Transverse colon (tissue), 4 donors: ENCODE results near the gene ALAD. TPM values are rescaled to one million over a fixed set of nuclear protein-coding genes. Genes with fewer than 3 reads are reported as not detected.

Experiments
- DNase-seq: peaks from one replicate; pipeline ENCODE4 v3.0.0-alpha.2; 2019
- H3K27ac ChIP-seq, 4 donors: fragments of 200-600 bp; sonication (generic); 2 replicates each; pipeline ENCODE4 v1.5.1; 2016 to 2018; ENCODE audit warnings: inconsistent platforms in 4 of 4
- H3K27me3 ChIP-seq: fragments of 200-600 bp; sonication (generic); 2 replicates; pipeline ENCODE4 v1.5.1; 2017; ENCODE audit warnings: inconsistent platforms
- H3K36me3 ChIP-seq, 4 donors: fragments of 200-600 bp; sonication (generic); 2 replicates each; pipeline ENCODE4 v1.5.1; 2017 to 2019; ENCODE audit warnings: inconsistent platforms in 4 of 4
- H3K4me1 ChIP-seq, 4 donors: fragments of 200-600 bp; sonication (generic); 2 replicates each; pipeline ENCODE4 v1.5.1; 2017 to 2020; ENCODE audit warnings: inconsistent platforms in 4 of 4
- H3K4me3 ChIP-seq, 4 donors: fragments of 200-600 bp; sonication (generic); 1 replicate in 1 of 4; 2 replicates in 3 of 4; pipeline versions ENCODE4 v1.5.1 to v1.6.1; 2017 to 2019; ENCODE audit warnings: inconsistent platforms in 4 of 4
- H3K9me3 ChIP-seq, 2 donors: fragments of 200-600 bp; sonication (generic); 2 replicates each; pipeline ENCODE4 v1.5.1; 2017 to 2019; ENCODE audit warnings: inconsistent platforms in 2 of 2
- EP300 ChIP-seq: sonication (generic); formaldehyde crosslinking; IDR thresholded peaks from one replicate; pipeline ENCODE4 v1.6.1; 2017; ENCODE audit warnings: antibody characterized with exemption, low read depth
- POLR2A ChIP-seq: fragments of 450-650 bp; IDR thresholded peaks from one replicate; pipeline ENCODE4 v1.6.1; 2016; ENCODE audit warnings: antibody characterized with exemption, mild to moderate bottlenecking, moderate library complexity
- POLR2AphosphoS5 ChIP-seq, 3 donors: sonication (generic); formaldehyde crosslinking; IDR thresholded peaks; one replicate each; pipeline ENCODE4 v1.6.1; 2016; ENCODE audit warnings: antibody characterized with exemption in 3 of 3
- WGBS, 2 donors: methylation state at CpG; one replicate each; pipeline ENCODE4 v1.1.5; 2018; ENCODE audit warnings: low coverage in 1 of 2; 5-methylcytosine and 5-hydroxymethylcytosine counted together
- in situ Hi-C, 4 donors: fragments of 200-750 bp; cut with MboI; loops; one replicate each; pipeline versions ENCODE4 v1.15.0 to v1.15.1; 2017; ENCODE audit warnings: low sequenced_read_pairs in 3 of 4, low pct_ligation_motif_present in 1 of 4, low pct_unique_long_range_greater_than_20kb in 1 of 4
- intact Hi-C: fragments of 100-400 bp; cut with DNase I; formaldehyde crosslinking; loops from one replicate; pipeline ENCODE4 v1.15.1; 2023; ENCODE audit warnings: low total_unique reads
- total RNA-seq, 4 donors: library from RNA; depleted of rRNA; stranded (reverse); fragments of >200 nt; gene quantifications; one replicate each; pipeline ENCODE4 v1.1.0, GENCODE V29; 2016
- TF ChIP-seq, protein P1 (sequence below), 5 experiments: fragments of 200-600 bp in 3 of 5; fragments of 450-650 bp in 2 of 5; sonication (generic) in 3 of 5; IDR thresholded peaks; 1 replicate in 2 of 5; 2 replicates in 3 of 5; pipeline ENCODE4 v1.5.1; 2016 to 2017; ENCODE audit warnings: antibody characterized with exemption in 5 of 5, inconsistent platforms in 3 of 5, mild to moderate bottlenecking in 2 of 5, moderate library complexity in 1 of 5

ALAD gene
- total RNA-seq, 4 donors from 2014 or later, result 18.5 to 107 (median 63.0) TPM

- no peaks in the 10 kb centered on the region for H3K27me3 ChIP-seq
- H3K9me3 ChIP-seq, result no peaks in the 10 kb centered on the region
- no peaks in the 10 kb centered on the region for H3K36me3 ChIP-seq
- DNase-seq, result no peak
- intact Hi-C loops (no loop called here), in situ Hi-C loops (loop anchor here in 1 of 4 donors (10.0 kb wide), 1 partner anchor 218 kb away; no protein-coding TSS in a partner anchor)
- H3K4me1 ChIP-seq, result no peaks in the 10 kb centered on the region
- no peak overlapping the region for H3K4me3 ChIP-seq
- TF ChIP-seq, protein P1, sequence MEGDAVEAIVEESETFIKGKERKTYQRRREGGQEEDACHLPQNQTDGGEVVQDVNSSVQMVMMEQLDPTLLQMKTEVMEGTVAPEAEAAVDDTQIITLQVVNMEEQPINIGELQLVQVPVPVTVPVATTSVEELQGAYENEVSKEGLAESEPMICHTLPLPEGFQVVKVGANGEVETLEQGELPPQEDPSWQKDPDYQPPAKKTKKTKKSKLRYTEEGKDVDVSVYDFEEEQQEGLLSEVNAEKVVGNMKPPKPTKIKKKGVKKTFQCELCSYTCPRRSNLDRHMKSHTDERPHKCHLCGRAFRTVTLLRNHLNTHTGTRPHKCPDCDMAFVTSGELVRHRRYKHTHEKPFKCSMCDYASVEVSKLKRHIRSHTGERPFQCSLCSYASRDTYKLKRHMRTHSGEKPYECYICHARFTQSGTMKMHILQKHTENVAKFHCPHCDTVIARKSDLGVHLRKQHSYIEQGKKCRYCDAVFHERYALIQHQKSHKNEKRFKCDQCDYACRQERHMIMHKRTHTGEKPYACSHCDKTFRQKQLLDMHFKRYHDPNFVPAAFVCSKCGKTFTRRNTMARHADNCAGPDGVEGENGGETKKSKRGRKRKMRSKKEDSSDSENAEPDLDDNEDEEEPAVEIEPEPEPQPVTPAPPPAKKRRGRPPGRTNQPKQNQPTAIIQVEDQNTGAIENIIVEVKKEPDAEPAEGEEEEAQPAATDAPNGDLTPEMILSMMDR (IDR thresholded peaks at IDR 0.05), result no peak
- TF ChIP-seq EP300 (no peak), POLR2AphosphoS5 (IDR thresholded peaks at IDR 0.05) (no peak), POLR2A (no peak)
- 84% methylated on average over 4 of the region's 4 CpGs; no CpG with 5 or more reads in 1 of the 2 donors for WGBS, 2 donors
- no peak overlapping the region for H3K27ac ChIP-seq
These were observed 35.8 kb upstream of the ALAD start for GRCh38 chr9:113436728-113437515.

- Histone ChIP-seq H3K27ac (no peak overlapping the region), H3K9me3 (no peaks in the 10 kb centered on the region), H3K36me3 (no peaks in the 10 kb centered on the region), H3K27me3 (no peaks in the 10 kb centered on the region), H3K4me3 (no peak overlapping the region), H3K4me1 (no peaks in the 10 kb centered on the region)
- TF ChIP-seq POLR2AphosphoS5 (IDR thresholded peaks at IDR 0.05), result no peak
- no peak for TF ChIP-seq POLR2A
- TF ChIP-seq, protein P1 (IDR thresholded peaks at IDR 0.05), result no peak
- no peak for TF ChIP-seq EP300
- in situ Hi-C loops, result loop anchor here in 1 of 4 donors (10.0 kb wide), 1 partner anchor 224 kb away; no protein-coding TSS in a partner anchor
- intact Hi-C loops, result no loop called here
- DNase-seq, result no peak
These were observed 30.1 kb upstream of the ALAD start for GRCh38 chr9:113431191-113431590.

DNA sequence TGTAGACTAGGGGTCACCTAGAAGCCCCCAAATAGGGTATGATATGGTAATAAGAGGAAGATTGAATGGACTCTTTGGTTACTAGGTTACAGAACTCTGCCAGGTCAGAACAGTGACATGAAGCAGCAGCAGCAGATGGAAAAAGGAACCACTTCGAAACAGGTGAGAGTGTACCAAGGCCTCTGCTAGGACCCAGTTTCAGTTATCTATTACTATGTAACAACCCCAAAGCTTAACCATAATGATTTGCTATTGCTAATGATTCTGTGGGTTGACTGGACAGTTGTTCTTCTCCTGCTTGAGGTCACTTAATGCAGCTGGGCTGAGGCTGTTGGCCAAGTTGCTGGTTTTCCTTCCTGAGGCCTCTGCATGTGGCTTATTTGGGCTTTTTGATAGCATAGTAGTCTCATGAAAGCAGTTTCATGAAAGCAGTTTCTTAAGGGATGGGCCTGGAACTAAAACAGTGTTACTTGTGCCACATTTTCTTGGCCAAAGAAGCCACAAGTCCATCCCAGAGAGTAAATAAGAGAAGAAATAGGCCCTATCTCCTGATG lies 27.1 kb upstream of the ALAD start:
- H3K36me3 ChIP-seq, result no peaks in the 10 kb centered on the region
- no peaks in the 10 kb centered on the region for H3K9me3 ChIP-seq
- TF ChIP-seq, protein P1 (IDR thresholded peaks at IDR 0.05), result no peak
- TF ChIP-seq POLR2A (no peak), POLR2AphosphoS5 (IDR thresholded peaks at IDR 0.05) (no peak), EP300 (no peak)
- H3K27ac ChIP-seq, result peak overlapping the region in 1 of 4 donors; percentile 12
- 94% methylated on average over 1 of the region's 1 CpG; no CpG with 5 or more reads in 1 of the 2 donors for WGBS, 2 donors
- in situ Hi-C loops (no loop called here), intact Hi-C loops (no loop called here)
- no peaks in the 10 kb centered on the region for H3K27me3 ChIP-seq
- no peaks in the 10 kb centered on the region for H3K4me1 ChIP-seq
- no peak overlapping the region for H3K4me3 ChIP-seq
- DNase-seq, result no peak

GRCh38 chr9:113427629-113428028 lies 26.5 kb upstream of the ALAD start:
- no peak for DNase-seq
- H3K27me3 ChIP-seq, result no peaks in the 10 kb centered on the region
- no peaks in the 10 kb centered on the region for H3K4me1 ChIP-seq
- peak overlapping the region in 1 of 4 donors; percentile 12 for H3K27ac ChIP-seq
- intact Hi-C loops, result no loop called here
- in situ Hi-C loops, result no loop called here
- H3K9me3 ChIP-seq, result no peaks in the 10 kb centered on the region
- 94 to 96% methylated on average over 2 of the region's 2 CpGs for WGBS, 2 donors
- no peak overlapping the region for H3K4me3 ChIP-seq
- TF ChIP-seq POLR2A (no peak), POLR2AphosphoS5 (IDR thresholded peaks at IDR 0.05) (no peak), EP300 (no peak)
- TF ChIP-seq, protein P1 (IDR thresholded peaks at IDR 0.05), result no peak
- H3K36me3 ChIP-seq, result no peaks in the 10 kb centered on the region
